ENCODE measurements around the gene DEGS2.

Gene DEGS2

GRCh38 chr14:100131181-100131580, 28.3 kb downstream of the DEGS2 start:
- DNase-seq (ENCODE audit: low read depth): no peak

GRCh38 chr14:100130521-100130920, 28.9 kb downstream of the DEGS2 start:
- no peak for DNase-seq (ENCODE audit: low read depth)
- H3K4me3 ChIP-seq (ENCODE audit: low read depth, low read length): no peak overlapping the region
- TF ChIP-seq, protein P1, sequence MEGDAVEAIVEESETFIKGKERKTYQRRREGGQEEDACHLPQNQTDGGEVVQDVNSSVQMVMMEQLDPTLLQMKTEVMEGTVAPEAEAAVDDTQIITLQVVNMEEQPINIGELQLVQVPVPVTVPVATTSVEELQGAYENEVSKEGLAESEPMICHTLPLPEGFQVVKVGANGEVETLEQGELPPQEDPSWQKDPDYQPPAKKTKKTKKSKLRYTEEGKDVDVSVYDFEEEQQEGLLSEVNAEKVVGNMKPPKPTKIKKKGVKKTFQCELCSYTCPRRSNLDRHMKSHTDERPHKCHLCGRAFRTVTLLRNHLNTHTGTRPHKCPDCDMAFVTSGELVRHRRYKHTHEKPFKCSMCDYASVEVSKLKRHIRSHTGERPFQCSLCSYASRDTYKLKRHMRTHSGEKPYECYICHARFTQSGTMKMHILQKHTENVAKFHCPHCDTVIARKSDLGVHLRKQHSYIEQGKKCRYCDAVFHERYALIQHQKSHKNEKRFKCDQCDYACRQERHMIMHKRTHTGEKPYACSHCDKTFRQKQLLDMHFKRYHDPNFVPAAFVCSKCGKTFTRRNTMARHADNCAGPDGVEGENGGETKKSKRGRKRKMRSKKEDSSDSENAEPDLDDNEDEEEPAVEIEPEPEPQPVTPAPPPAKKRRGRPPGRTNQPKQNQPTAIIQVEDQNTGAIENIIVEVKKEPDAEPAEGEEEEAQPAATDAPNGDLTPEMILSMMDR (IDR thresholded peaks at IDR 0.05; ENCODE audit: control insufficient read depth, extremely low read depth, insufficient read depth): no peak

More at GRCh38 chr14:100131181-100131580, 28.3 kb downstream of the DEGS2 start:
- no peak overlapping the region for H3K4me3 ChIP-seq (ENCODE audit: low read depth, low read length)
- TF ChIP-seq, protein P1 (IDR thresholded peaks at IDR 0.05; ENCODE audit: control insufficient read depth, extremely low read depth, insufficient read depth): no peak

DNA sequence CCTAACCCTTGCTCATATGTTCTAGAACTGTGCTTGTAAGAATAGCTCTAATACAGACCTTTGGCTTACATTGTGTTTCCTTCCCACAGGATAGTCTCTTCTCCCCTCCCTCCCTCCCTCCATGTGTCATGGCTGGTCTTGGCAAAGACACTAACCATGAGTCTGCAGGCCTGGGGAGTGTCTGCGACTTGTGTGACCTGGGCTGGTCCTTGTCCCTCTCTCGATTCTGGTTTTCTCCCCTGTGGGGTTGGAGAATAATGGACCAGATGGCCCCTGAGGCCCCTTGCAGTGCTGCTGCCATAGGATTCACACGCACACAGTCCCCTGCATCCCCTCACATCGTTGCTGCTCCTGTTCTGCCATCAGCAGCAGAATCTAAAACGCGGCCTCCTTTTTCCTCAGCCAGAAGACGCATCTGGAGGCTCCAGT, 30.3 kb downstream of the DEGS2 start:
- H3K4me3 ChIP-seq (ENCODE audit: low read depth, low read length): no peak overlapping the region
- no peak for DNase-seq (ENCODE audit: low read depth)
- TF ChIP-seq, protein P1 (IDR thresholded peaks at IDR 0.05; ENCODE audit: control insufficient read depth, extremely low read depth, insufficient read depth): no peak

GRCh38 chr14:100128688-100129087, 30.8 kb downstream of the DEGS2 start:
- no peak overlapping the region for H3K4me3 ChIP-seq (ENCODE audit: low read depth, low read length)
- no peak for DNase-seq (ENCODE audit: low read depth)
- TF ChIP-seq, protein P1 (IDR thresholded peaks at IDR 0.05; ENCODE audit: control insufficient read depth, extremely low read depth, insufficient read depth): no peak

GRCh38 chr14:100127853-100128455, 31.5 kb downstream of the DEGS2 start:
- no peak for DNase-seq (ENCODE audit: low read depth)
- TF ChIP-seq, protein P1 (IDR thresholded peaks at IDR 0.05; ENCODE audit: control insufficient read depth, extremely low read depth, insufficient read depth): no peak
- no peak overlapping the region for H3K4me3 ChIP-seq (ENCODE audit: low read depth, low read length)

DNA sequence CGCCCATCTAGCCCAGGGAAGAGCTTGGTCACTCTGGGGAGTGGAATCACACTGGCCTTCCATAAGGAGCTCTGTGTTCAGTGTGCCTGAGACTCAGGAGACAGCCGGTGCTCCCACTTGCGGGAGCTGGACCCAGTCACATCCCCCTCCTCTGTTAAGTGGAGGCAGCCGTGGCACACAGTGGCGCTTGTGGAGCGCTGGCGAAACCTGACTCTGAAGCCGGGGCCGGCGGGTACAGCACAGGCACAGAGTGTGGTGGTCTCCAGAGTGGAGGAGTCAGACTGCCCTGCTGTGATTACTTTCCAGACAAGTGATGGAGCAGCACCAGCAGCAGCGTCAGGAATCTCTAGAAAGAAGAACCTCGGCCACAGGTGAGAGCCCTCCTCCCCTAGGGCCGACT, 33.0 kb downstream of the DEGS2 start:
- TF ChIP-seq, protein P1 (IDR thresholded peaks at IDR 0.05; ENCODE audit: control insufficient read depth, extremely low read depth, insufficient read depth): no peak
- no peak for DNase-seq (ENCODE audit: low read depth)
- H3K4me3 ChIP-seq (ENCODE audit: low read depth, low read length): no peak overlapping the region

DNA sequence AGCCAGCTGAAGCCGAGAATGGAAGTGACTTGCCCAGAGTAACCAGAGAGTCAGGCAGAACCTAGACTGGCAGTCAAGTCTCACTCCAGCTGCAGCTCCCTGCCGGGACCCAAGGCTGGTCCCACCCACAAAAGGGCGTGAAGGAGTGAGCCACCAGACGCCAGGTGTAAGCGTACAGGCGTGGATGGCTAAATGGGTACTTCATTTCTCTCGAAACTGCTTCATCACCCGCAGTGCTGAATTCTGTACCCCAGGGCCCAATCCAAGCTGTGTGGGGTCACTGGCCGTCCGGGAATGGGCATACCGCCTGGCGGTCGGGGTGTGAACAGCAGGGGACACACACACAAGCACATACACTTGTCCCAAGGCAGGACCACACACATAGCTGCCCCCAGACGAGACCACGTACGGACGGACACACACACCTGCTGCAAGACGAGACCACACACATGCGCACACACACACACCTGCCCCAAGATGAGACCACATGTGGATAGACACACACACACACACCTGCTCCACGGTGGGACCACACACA, 34.8 kb downstream of the DEGS2 start:
- no peak for DNase-seq (ENCODE audit: low read depth)
- H3K4me3 ChIP-seq (ENCODE audit: low read depth, low read length): no peak overlapping the region
- TF ChIP-seq, protein P1 (IDR thresholded peaks at IDR 0.05; ENCODE audit: control insufficient read depth, extremely low read depth, insufficient read depth): no peak

Data from LNCaP clone FGC (cell line).